Activated CD4-positive, alpha-beta T cell treated with anti-CD3 and anti-CD28 coated beads for 1 hour (primary cell): Measurements from ENCODE around the gene AMIGO2.
"Not testable (repeated sequence)": the region's sequence is repeated elsewhere in the genome, so short reads cannot be mapped to it uniquely, and the experiment has no call there.

Source experiments
- DNase-seq: peaks from one replicate; pipeline ENCODE4 v3.0.0-alpha.2; 2020

The AMIGO2 gene, protein sequence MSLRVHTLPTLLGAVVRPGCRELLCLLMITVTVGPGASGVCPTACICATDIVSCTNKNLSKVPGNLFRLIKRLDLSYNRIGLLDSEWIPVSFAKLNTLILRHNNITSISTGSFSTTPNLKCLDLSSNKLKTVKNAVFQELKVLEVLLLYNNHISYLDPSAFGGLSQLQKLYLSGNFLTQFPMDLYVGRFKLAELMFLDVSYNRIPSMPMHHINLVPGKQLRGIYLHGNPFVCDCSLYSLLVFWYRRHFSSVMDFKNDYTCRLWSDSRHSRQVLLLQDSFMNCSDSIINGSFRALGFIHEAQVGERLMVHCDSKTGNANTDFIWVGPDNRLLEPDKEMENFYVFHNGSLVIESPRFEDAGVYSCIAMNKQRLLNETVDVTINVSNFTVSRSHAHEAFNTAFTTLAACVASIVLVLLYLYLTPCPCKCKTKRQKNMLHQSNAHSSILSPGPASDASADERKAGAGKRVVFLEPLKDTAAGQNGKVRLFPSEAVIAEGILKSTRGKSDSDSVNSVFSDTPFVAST

DNA sequence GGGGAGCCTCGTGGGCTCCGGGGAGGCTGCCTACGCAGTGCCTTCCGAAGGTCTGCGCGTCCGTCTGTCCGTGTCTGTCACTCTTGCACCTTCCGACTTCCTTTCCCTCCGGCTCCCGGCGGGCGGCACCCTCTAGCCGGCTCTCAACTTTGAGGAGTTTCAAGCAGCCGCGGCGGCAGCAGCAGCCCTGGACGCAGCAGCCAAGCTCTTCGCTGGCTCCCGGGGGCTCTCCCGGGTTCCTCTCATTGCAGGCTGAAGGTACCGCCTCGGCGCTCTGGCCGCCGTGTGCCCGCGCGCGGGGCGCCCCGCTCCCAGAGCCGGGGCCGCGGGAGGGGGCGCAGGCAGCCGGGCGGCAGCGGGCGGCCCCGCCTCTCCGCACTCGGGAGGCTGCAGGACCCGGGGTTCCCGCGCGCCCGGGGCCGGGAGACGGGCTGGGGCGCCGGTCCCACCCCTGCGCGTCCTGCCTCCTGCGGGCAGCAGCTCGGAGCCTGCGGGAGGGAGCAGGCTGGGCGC, at the start of gene AMIGO2, which contains the start of gene PCED1B:
AMIGO2 (minus strand) TSS at position 492 of the 513 bp plus-strand sequence. CDS start 957 bp downstream, outside the sequence.
PCED1B (plus strand) TSS at position 154 of the 513 bp plus-strand sequence. CDS start 155,443 bp downstream, outside the sequence.
- DNase-seq: peak; percentile 53

DNA sequence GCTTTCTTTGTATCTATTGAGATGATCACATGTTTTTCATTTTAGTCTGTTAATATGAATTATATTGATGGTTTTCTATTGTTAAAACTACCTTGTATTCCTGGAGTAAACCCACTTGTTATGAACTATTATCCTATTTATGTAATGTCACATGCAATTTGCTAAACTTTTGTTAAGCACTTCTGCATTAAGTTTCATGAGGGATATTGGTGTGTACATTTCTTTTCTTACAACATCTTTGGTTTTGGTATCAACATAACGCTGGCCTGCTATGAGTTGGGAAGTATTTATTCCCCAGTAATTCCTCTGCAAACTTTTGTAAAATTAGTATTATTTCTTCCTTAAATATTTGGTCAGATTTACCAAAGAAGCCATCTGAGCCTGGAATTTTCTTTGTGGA, 46.5 kb upstream of the AMIGO2 start:
- DNase-seq: no peak

DNA sequence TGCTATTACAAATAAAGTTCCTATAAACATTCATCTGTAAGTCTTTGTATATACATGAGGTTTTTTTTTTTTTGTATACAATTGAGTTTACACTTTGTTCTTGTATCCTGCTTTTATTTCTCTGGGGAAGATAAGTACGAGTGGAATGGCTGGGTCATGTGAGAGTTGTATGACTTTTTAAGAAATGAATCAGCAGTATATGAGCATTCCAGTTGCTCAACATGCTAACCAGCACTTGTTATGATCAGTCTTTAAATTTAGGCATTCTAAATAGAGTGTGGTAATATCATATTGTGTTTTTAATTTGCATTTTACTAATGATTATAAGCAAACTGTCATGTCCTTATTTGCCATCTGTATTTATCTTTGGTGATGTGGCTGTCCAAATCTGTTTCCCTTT, 44.7 kb upstream of the AMIGO2 start:
- no peak for DNase-seq

DNA sequence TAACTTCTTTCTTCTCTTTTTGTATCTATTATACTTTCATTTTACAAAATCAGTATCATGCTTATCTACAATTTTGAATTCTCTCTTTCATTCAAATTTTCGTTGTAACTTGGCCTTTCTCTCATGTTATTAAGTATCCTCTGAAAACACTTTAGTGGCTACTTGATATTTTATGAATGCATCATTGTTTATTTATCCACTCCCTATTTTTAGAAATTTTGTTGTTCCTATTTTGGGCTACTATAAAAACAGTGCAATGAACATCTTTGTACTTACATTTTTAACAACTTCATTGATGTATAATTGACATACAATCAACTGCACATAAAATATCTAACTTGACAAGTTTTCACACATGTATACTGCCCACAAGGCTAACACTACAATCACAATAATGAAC, 44.0 kb upstream of the AMIGO2 start:
- DNase-seq: no peak

DNA sequence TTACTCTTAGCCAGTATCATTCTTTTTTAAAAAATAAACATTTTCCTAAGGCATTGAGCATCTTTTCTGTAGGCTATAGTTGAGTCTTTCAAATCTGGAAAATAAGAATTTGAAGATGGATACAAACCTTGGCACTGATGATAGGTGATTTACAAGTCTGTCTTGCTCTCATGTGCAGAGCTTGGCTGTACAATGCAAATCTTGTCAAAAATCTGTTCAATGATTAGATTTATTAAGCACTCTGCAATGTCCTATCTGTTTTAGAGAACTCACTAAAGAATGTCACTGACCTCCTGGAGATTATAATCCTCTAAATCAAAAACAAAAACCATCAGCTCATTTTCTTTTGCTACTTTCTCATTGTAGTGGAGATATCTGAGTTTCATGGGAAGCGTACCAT, 42.8 kb upstream of the AMIGO2 start:
- DNase-seq: no peak

DNA sequence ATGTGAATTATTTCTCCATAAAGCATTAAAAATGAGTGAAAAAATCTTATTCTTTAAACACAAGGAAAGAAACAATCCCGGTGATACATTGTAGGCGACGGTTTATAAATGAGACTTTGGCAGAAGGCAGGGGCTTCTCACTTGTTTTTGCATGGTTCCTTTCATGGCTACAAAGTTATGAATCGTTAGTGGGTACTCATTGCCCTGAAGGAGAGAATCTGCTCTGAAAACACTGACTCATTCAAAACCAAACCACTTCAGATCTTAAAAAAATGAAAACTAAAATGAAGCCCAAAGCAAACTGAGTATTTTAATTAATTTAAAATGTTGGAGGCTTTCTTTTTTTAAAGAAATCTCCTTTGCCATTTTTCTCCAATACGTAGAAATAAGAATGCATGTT, 41.4 kb upstream of the AMIGO2 start:
- no peak for DNase-seq

DNA sequence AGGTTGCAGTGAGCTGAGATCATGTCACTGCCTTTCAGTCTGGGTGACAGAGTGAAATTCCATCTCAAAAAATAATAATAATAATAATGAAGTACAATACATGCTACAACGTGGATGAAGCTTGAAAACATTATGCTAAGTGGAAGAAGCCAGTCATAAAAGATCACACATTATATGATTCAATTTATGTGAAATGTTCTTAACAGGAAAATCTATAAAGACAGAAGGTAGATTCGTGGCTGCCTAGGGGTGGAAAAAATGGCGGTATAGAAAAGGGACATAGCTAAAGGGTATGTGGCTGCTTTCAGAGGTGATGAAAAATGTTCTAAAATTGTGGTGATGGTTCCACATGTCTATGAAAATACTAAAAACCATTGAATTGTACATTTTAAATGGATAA, 41.0 kb upstream of the AMIGO2 start:
- no peak for DNase-seq

DNA sequence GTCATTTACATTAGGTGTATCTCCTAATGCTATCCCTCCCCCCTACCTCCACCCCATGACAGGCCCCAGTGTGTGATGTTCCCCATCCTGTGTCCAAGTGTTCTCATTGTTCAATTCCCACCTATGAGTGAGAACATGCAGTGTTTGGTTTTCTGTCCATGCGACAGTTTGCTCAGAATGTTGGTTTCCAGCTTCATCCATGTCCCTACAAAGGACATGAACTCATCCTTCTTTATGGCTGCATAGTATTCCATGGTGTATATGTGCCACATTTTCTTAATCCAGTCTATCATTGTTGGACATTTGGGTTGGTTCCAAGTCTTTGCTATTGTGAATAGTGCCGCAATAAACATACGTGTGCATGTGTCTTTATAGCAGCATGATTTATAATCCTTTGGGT, 37.5 kb upstream of the AMIGO2 start:
- DNase-seq: not testable (repeated sequence)

DNA sequence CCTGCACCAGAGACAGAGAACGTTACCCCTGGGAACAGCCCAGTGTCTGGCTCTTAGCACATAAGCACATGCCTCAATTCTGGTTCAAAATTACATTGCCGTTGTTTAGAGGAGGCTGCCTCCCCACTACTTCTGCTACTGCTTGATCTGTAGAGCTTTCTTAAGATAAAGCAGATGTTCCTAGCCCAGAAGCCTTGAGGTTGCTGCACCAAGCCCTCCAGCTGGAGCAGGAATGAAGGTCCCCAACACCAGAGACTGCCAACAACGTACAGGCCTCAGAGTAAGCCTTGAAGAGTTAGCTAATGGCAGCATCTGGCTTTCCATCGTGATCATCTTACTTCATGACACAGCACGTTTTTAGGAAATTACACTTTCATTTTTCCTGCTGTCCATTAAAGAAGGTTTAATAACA, 34.7 kb upstream of the AMIGO2 start:
- DNase-seq: no peak

DNA sequence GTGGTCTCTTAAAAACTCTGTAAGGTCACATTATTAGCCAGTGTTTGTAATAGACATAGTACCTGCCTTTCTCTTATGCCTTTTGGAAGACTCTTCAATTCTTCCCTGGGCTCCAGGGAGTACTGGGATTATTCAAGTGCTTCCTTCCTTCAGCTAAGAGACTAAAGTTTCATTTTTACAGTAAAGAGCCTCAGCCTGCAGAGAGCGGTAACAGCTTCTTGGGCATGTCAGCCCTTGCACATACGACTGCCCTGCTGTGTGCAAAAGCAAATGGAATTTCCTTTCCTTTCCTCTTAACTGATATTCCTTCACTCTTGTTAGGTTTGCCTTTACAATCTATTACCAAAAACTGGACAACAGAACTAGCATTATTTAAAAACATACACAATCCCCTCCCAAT, 32.9 kb upstream of the AMIGO2 start:
- no peak for DNase-seq

DNA sequence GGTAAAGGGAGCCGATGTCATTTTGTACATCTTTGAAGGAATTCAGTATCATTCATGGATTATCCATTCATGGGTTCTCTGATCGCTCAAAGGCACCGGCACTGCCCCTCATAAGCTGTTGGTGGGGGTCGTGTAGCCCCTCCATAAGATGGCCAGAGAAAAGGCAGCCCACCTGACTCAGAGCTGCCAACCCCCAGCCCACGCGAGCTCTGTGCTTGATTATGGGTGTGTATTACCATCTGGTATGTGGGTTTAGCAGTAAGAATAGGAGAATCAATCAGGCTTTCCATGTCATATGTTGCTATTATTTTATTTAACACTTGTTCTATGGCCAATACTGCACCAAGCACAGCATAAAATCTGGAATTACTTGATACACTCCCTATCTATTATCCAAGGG, 32.1 kb upstream of the AMIGO2 start:
- DNase-seq: no peak

DNA sequence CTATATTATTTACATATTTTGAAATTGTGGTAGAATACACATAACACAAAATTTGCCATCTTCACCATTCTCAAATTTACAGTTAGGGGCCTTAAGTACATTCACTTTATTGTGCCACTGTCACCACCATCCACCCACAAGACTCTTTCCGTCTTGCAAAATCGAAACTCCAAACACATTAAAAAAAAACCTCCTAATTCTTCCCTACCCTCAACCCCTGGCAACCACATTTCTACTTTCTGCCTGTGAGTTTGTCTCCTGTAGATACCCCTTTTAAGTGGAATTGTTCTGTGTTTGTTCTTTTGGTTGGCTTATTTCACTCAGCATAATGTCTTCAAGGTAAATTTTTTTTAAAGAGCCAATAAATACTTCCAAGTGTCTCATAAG, 31.6 kb upstream of the AMIGO2 start:
- no peak for DNase-seq

DNA sequence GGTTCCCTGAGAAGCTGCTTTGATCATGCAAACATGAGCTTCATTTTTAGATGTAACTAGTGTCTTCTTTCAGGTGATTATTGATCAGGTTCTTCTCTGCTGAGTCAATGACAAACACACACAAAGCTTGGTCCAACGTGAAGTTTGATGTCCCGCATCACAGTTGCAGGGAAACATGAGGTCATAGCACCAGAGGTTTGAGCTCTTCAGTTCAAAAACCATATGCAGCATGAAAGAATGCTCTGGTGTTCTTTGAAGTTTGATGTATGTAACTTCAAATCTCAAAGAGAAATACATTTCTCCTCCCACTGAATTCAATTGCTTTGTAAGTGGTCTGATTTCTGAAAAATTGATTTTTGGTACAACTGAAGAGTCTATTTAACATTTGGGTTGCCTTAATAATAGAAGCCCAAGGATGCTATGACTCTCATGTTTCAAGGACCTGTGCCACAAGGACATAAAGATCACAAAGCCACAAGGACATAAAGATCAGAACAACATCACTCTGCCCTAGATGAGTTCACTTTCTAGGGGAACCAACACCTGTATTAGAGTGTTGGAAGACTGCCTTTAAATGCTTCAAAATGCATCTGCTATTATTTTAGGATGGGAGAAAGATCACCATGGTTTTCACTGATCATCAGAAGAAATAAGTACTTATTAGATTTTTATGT, 31.1 kb upstream of the AMIGO2 start:
- DNase-seq: no peak

DNA sequence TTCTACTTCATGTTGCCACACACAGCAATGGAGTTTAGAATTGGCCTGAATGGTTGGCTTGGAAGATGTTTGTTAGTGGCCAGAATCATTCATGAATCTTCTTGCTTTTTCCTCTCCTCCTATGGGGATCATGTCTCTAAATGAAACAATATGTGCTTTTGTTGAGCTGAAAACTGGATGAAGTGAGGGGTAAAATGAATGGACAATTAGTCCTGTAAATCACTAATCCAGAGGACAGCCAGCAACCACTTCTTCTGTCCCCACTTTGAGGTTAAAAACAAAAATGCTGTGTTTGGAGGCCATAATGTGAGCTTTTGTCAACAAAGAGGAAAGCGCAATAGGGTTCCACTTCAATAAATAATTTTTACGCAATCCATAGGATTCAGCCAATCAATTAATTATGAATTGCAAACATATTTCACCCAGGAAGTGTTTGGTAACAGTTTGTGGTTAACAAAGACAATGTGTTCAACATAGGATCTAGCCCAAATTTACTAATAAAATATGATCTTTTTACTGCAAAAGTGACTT, 30.3 kb upstream of the AMIGO2 start:
- no peak for DNase-seq

DNA sequence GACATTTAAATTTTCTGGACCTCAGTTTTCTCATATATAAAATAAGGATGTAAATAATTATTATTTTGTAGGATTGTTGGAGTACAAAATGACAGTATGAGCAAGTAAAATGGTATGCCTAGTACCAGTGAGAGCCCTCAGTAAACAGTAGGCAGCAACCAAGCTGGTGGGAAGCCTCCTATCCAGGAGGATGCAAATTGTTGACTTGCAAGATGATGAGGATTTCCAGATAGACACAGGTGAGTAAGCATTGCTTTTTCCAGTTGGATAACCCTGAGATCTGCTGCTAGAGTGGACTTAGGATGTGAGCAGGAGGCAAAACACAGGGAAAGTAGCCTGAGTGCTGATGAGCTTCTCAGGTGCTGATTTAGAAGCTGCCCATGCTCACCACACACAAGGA, 28.2 kb upstream of the AMIGO2 start:
- DNase-seq: no peak

DNA sequence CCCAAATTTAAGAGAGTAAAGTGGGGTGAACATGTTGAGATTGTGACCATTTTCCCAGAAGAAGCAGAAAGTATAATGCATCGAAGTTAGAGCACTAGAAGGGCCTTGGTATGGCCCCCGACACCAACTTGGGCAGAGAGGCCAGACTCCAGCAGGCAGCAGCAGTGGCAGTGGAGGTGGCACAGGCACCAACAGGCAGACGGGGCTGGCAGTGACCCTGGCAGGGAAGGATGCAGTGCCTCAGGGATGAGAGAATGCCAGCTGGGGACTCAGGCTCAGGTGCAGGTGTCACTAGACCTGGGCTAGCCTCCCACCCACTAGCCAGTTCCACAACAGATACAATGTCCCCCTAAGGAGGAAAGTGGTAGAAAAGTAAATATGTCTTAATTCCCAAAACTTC, 27.7 kb upstream of the AMIGO2 start:
- DNase-seq: no peak

DNA sequence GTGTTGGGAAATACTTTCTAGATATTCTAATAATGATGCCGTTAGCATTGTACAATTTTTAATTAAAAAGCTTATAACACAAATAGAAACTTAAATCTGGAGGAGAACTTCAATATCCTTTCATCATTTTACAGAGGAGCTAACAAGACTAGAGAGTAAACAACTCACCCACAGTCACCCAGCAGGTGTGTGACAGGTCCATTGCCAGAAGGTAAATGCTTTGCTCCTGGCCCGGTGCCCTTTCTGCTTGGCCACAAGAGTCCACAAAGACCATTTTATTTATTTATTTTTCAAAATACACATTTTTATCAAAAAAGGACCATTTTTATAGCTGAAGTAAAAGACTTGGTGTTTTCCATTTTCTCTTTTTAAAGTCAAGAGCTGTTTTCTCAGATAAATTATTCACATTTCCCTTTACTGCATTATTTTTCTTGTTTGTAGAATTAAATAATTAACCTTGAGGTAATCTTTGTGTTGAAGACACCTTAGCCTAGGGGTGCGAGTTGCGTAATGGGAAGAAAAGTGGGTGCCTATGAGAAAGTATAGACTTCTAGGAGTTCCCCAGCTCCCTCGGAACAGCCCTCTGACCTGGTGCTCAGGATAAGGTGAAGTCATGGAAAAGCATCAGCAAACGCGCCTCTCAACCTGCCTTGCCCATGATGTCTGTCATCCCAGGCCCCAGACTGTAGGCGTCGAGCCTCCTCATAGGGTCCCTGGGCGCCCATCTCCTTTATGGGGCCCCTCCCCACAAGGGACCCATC, 26.3 kb upstream of the AMIGO2 start:
- no peak for DNase-seq

DNA sequence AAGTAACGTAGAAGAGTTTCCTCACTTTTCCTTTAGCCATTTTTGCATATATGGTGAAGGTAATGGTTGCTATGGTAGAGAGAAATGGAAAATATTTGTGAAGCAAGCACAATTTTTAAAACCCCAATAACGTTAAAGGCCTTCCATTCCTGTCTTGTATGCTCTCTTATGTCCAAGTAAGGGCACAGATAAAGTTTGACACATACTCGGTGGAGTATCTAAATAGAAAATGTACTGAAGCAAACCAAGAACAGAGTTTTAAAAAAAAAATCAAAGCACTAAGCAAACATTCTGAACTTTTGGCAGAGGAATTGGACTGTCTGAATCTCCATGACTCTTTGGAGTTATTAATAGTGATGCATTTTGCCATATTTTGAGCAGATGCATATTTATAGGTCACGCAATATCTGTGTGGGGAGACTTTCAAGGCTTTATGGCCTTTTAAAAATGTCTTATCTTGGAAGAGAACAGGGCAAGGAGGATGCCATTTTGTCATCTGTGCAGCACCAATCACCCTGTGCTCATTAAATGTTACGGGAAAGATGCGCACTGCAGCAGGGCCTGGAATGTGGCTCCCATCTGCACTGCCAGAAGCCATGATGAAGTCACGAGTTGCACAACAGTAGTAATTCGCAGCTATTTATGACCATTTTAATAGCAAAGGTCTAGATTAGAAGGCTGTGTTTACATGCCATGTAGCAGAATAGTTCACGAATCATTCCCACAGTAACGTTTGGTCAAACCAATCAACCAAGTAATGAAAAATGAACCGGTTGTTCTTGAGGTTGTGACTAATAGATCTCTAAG, 23.3 kb upstream of the AMIGO2 start:
- no peak for DNase-seq

DNA sequence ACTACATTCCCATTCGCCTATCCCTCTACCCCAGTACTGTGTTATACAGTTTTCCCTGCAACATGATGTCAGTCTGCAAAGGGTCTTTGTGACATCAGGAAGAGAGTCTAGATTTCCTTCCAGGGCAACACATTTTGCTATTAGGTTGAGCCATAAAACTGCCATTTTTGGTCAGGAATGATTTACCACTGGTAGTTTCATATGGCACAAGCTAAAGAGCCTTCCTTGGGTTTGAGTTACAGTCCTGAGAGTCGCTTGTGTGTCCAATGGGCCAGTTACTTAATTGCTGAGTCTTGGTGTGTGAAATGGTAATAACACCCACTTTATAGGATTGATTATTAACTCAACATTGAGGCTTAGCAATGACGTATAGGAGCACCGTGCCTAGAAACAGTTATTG, 22.6 kb upstream of the AMIGO2 start:
- DNase-seq: no peak

DNA sequence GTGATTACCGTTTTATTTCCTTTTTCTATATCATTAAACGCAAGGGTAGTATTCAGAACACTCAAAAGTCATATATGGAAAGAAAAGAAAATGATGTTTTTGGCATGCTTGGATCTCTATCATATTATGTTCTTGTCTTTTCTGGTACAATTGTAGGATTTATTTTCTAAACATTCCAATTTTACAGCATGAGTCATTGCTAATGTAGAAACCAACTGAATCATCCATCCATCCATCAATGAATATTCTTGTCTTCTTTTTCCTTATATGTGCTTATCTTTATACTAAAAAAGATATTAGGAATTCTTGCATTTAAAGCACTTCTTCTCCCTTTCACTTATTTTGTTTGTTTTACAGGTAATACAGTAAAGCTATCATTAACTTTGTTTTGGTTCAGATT, 20.4 kb upstream of the AMIGO2 start:
- DNase-seq: no peak

DNA sequence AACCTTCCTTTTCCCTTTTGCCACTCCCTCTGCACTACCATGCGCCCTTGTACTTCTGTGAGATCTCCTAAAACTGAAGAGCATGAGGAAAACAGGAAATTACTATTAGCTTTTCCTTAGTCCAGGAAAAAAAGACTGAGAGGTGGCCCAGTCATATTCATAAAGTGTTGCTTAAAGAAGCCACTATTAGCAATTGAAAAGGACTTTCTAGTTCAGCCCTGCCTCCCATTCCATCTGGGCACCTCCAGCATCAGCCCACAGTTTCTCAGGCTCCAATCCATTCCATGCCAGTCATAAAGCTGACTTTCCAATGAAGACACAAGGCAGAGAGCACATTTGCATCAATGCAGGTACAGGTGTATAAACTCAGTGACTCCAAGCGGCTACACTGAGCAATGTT, 19.9 kb upstream of the AMIGO2 start:
- no peak for DNase-seq

DNA sequence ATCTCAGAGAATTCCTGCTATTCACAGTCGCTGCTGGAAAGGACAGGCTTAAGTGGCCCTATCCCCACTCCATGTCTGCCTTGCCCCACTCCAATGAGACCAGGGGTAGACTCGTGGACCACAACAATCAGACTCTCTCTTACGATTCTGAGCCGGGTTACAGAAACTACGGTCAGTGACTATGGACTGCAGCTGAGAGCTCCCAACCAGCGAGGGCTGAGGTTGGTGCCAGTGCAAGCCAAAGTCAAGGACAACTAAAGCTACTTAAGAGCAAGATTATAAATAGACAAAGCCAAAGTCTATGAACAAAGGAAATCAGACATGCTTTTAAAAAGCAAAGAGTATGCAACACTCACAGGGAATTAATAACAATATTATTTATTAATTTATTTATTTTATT, 18.3 kb upstream of the AMIGO2 start:
- no peak for DNase-seq
